ENCODE measurements around the gene UBN2. TPM values are rescaled to one million over a fixed set of nuclear protein-coding genes. Genes with fewer than 3 reads are reported as not detected.

The UBN2 gene
- total RNA-seq, 1 experiment from 2014 or later = 39.0 TPM

- peak; percentile 77 for TF ChIP-seq AR (CRISPR knock-in tag; IDR thresholded peaks at IDR 0.05)
- TF ChIP-seq ZBTB21 (CRISPR knock-in tag; IDR thresholded peaks at IDR 0.05; ENCODE audit: borderline replicate concordance) = no peak
- TF ChIP-seq IRF1 (CRISPR knock-in tag; IDR thresholded peaks at IDR 0.05) = no peak
- TF ChIP-seq TCF7 (CRISPR knock-in tag; IDR thresholded peaks at IDR 0.05; ENCODE audit: low read depth) = no peak
- TF ChIP-seq ZNF425 (CRISPR knock-in tag; conservative IDR thresholded peaks at IDR 0.05) = no peak
- TF ChIP-seq STAT6 (CRISPR knock-in tag; conservative IDR thresholded peaks at IDR 0.05; ENCODE audit: low read depth) = no peak
- TF ChIP-seq FOXJ3 (CRISPR knock-in tag; IDR thresholded peaks at IDR 0.05; ENCODE audit: borderline replicate concordance) = no peak; the same call in 1 of the 2 replicates
- no peak for TF ChIP-seq ATF3 (CRISPR knock-in tag; conservative IDR thresholded peaks at IDR 0.05)
- no peak for TF ChIP-seq ATF2 (CRISPR knock-in tag; IDR thresholded peaks at IDR 0.05; ENCODE audit: borderline replicate concordance, low read depth)
- TF ChIP-seq ZNF281 (CRISPR knock-in tag; IDR thresholded peaks at IDR 0.05) = peak; percentile 57; the same call in 1 of the 2 replicates
- TF ChIP-seq TEAD1 (CRISPR knock-in tag; IDR thresholded peaks at IDR 0.05) = no peak
- TF ChIP-seq ESRRA (CRISPR knock-in tag; IDR thresholded peaks at IDR 0.05; ENCODE audit: borderline replicate concordance) = no peak
- no peak for TF ChIP-seq E2F1 (CRISPR knock-in tag; IDR thresholded peaks at IDR 0.05)
- TF ChIP-seq ZMAT4 (CRISPR knock-in tag; IDR thresholded peaks at IDR 0.05) = no peak
- no peak for TF ChIP-seq CTCF (IDR thresholded peaks at IDR 0.05)
Measured at GRCh38 chr7:139341058-139341775, 110.2 kb downstream of the UBN2 start, which contains the start of gene FMC1 (continued).
